GM19023 (cell line): ENCODE results near the gene MTG1.
"Not testable (repeated sequence)": the region's sequence is repeated elsewhere in the genome, so short reads cannot be mapped to it uniquely, and the experiment has no call there.

Source experiments
- ATAC-seq: cut with Tn5 transposase; IDR thresholded peaks from one replicate; pipeline ENCODE4 v1.9.1; 2021; ENCODE audit warnings: mild to moderate bottlenecking, moderate library complexity; ENCODE audit not compliant: unreplicated experiment

Gene MTG1

DNA sequence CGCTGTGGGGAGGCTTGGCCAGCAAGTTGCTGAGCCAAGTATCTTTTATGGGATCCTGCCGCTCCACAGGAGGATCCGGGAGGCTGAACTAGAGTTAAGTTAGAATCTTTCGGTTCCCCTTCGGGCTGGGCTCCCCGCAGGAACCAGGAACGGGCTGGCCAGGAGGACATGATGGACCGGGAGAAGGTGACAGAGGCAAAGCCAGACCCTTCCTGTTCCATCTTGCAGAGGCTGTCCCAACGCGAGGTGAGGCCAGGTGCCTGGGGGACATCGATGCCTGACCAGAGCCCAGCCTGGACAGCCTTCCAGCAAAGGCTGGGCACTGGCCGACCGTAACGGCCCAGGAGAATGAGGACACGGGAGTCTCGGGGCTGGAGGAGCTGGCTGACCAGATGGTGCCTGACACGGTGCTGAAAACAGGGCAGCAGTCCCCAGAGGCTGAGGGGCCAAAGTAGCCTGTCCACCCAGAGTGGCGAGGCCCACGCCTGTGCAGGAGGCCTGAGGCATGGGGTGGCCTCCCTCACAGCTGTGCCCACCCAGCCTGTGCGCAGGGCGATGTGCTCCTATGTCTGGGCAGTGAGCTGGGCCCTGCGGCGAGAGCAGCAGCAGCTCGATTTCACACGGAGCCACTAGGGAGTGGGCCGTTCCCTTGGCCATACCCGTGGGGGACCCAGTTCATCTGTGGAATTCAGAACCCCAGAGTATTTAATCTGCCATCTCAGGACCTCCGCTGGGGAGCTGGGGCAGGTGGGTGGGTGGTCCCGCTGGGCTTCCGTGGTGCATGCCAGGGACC, 16.7 kb upstream of the MTG1 start:
- ATAC-seq = no peak

DNA sequence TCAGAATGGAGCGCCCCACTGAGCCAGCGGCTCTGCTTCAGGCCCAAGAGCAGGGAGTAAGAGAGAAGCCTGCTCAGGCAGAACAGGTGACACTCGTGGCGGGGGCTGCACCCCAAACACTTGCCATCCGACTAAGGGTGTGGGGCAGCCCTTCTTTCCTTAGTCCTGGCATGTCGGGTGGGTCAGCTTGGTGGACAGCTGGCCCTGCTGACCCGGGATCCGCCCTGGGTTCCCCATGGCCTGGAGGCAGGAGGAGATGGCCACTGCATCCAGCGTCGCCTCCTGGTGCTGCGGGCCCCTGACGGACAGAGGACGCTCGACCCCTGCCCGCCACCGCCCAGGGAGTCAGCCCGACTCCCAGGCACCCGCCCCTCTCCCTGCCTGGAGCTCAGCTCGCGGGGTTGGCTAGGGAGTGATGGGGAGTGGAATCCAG, 16.1 kb upstream of the MTG1 start:
- ATAC-seq = no peak

DNA sequence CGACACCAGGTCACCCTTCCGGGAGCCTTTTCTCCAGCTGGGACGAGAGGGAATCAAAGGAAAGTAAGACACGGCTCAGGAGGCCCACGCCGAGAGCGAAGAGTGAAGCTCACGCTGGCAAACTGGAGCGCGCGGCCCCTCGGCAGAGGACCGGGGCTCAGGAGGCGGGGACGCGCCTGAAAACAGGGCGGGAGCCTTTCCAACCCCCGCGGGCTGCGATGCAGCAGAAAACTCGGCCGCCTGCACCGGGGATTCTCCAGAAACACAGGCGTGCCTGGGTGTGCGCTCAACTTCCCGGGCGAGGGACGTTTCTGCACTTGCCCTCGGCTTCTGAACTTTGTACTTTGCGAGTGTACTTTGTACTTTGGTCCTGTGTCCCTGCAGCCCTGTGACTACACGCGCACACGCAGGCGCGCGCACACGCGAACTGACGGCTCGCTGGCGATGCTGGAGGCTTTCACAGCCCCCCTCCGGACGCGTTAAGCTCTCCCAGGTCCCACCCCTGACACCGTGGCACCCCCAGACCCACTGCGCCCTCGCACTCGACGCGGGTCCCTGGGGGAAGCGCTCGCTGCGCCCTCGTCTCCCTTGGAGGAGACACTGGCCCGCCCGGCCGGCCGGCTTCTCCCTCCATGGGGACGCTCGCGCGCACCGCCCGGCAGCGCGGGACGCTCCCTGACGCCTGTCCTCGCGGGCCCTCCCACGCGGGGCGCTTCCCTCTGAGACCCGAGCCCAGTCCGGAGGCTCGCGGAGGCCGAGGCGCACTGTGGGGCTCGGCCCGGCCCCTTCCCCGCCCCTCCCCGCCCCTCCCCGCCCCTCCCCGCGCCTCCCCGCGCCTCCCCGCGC, 15.5 kb upstream of the MTG1 start:
- ATAC-seq = peak; percentile 47

DNA sequence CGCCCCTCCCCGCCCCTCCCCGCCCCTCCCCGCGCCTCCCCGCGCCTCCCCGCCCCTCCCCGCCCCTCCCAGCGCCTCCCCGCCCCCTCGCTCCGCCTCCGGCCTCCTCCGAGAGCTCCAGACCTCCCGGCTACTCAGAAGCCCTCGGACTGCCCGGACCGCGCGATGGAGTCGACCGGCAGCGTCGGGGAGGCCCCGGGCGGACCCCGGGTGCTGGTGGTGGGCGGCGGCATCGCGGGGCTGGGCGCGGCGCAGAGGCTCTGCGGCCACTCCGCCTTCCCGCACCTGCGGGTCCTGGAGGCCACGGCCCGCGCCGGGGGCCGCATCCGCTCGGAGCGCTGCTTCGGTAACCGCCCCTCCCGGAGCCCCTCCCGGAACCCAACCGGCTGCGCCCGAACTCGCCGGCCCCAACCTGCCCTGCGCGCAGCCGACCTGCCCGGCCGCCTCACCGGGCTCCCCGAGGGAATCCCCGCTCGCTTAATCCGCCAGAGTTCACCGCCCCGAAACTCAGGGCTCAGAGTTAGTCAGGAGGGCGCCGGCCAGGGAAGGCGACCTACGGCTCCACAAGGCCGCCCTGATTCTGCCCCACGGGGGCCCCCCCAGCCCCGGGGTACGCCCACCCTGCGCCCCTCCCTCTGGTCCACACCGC, 14.7 kb upstream of the MTG1 start, which contains the start of gene PAOX:
Gene PAOX (plus strand): TSS at position 111 of the 649 bp plus-strand sequence. CDS start 55 bp downstream, at position 166.
- ATAC-seq = peak; percentile 54

DNA sequence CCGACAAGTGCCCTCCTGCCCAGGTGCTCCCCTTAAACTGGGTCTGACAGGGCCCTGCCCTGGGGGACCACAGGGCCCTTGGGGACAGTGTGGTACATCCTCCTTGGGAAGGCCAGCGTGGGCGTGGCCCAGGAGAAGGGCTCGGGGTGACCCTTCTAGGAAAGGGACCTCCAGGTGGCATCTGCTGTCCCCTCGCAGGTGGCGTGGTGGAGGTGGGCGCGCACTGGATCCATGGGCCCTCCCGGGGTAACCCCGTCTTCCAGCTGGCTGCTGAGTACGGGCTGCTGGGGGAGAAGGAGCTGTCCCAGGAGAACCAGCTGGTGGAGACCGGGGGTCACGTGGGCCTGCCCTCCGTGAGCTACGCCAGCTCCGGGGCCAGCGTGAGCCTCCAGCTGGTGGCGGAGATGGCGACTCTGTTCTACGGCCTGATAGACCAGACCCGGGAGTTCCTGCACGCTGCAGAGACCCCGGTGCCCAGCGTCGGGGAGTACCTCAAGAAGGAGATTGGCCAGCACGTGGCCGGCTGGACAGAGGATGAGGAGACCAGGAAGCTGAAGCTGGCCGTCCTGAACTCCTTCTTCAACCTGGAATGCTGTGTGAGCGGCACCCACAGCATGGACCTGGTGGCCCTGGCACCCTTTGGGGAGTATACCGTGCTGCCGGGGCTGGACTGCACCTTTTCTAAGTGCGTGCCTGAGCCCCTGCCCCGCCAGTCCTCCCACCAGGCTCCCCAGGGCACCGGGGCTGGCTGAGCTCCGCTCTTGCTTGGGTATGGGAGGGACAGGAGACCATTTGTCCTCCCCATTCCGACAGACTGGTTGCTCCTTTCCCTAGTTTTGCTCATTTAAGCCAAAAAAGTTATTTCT, 13.9 kb upstream of the MTG1 start:
- ATAC-seq = no peak

DNA sequence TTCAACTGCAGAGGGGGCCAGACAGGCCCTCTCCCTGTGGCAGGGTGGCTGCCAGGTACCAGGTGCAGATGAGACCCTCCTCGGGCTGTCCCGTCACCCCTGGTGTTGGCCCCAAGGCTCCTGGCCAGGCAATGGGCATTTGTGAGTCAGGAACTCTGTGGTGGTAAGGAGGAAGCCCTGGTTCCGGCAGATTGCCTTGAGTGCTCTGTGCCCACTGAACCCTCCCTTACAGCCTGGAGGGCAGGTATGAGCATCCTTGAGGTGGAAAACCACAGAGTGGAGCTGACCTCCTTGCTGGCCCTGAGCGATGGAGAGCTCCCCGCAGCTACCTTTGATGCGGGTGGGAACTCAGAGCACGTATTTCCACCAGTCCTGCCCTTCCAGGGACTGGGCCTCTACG, 12.9 kb upstream of the MTG1 start:
- no peak for ATAC-seq

DNA sequence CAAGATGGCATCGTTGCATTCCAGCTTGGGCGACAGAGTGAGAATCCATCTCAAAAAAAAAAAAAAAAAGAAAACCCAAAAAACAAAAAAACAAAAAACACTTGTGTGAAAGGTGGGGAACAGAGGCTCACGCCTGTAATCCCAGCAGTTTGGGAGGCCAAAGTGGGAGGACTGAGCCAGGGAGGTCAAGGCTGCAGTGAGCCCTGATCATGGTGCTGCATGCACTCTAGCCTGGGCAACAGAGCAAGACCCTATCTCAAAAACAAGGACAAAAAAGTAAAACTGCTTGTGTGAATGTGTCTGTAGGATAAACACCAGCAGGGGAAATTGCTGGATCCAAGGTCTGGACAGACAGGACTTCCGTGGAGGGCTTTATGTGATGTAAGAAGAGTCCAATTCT, 10.4 kb upstream of the MTG1 start:
- no peak for ATAC-seq

DNA sequence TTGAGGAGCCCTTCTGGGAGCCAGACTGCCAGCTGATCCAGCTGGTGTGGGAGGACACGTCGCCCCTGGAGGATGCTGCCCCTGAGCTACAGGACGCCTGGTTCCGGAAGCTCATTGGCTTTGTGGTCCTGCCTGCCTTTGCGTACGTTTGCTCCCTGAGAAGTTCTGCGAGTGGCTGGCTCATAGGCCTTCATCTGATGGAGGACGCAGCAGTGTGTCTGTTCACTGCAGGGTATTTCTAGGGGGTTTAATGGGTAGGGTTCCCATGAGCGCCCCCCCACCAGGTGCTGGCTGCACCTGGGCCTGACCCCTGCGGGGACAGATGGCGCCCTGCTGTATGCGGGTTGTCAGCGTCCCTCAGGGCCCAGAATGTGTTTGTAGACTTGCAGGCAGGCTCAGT, 9.9 kb upstream of the MTG1 start:
- ATAC-seq = no peak

DNA sequence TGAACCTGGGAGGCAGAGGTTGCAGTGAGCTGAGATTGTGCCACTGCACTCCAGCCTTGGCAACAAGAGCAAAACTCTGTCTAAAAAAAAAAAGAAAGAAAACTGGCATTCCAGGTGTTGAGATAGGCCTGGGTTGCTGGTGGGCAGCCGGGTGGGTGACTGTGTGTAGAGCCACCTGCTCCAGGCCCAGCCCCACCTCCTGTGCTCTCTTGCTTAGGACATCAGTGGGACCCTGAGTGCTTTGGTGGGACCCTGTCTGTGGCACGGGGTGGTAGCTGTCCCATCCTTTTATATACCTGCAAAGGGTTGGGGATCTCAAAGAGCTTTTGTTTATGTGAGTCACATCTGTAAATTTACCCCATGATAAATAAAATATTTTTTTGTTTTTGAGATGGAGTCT, 8.7 kb upstream of the MTG1 start:
- no peak for ATAC-seq

DNA sequence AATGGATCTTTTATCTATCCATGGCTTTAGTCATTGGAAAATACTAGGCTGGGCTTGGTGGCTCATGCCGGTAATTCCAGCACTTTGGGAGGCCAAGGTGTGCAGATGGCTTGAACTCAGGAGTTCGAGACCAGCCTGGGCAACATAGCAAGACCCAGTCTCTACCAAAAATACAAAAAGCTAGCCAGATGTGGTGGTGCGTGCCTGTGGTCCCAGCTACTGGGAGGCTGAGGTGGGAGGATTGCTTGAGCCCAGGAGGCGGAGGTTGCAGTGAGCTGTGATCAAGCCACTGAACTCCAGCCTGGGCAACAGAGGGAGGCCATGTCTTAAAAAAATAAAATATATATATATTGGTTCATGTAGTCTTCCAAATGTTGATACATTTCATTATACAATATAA, 7.0 kb upstream of the MTG1 start:
- ATAC-seq = not testable (repeated sequence)

DNA sequence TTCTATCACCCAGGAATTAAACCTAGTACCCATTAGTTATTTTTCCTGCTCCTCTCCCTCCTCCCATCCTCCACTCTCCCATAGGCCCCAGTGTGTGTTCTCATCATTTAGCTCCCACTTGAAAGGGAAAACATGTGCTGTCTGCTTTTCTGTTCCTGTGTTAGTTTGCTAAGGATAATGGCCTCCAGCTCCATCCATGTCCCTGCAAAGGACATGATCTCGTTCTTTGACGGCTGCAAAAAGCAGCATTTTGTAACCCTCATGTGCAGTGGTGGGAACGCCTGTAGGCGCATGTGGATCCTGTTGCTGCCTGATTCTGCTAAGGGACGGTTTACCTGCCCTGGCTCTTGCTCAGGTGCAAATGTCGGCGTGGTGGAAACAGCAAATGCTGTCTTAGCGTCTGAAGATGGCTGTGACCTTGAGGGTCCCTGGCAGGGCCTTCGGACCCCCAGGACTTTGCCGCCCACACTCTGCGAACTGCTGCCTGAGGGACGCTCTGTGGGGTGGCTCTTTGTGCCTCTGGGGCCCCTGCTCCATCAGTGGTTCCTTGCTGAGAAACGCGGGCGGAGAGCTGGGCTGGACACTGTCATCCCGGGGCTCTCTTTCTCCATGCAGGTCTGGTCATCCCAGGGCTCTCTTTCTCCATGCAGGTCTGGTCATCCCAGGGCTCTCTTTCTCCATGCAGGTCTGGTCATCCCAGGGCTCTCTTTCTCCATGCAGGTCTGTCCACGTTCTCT, 5.6 kb upstream of the MTG1 start:
- peak; percentile 1 for ATAC-seq

DNA sequence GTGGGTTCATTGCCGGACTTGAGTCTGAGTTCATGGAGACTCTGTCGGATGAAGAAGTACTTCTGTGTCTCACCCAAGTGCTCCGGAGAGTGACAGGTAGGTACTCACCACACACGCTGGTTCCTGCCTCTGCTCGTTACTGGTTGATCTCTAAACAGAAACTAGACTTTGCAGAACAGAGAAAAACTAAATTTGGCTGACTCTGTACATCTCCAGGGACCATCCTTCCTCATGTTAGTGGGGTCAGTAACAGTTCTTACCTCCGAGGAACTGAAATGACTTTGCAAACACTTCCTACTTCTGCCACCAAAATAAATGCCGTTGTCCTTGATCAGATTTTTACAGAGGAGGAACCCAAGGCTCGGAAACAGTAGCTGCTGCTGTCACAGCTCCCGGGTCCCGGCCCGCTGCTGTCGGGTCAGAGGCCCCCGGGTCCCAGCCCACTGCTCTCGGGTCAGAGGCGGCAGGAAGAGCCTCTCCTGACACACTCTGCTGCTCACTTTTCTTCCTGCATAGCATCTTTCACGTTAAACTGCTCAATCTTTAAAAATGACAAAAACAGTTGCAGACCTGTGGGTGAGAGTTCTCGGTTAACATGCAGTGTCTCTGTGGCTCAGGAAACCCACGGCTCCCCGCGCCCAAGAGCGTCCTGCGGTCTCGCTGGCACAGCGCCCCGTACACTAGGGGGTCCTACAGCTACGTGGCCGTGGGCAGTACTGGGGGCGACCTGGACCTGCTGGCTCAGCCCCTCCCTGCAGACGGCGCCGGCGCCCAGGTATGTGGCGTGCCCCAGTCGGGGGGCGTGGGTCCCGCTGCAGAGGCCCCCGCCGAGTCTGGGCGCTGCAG, 4.8 kb upstream of the MTG1 start:
- ATAC-seq = peak; percentile 82

DNA sequence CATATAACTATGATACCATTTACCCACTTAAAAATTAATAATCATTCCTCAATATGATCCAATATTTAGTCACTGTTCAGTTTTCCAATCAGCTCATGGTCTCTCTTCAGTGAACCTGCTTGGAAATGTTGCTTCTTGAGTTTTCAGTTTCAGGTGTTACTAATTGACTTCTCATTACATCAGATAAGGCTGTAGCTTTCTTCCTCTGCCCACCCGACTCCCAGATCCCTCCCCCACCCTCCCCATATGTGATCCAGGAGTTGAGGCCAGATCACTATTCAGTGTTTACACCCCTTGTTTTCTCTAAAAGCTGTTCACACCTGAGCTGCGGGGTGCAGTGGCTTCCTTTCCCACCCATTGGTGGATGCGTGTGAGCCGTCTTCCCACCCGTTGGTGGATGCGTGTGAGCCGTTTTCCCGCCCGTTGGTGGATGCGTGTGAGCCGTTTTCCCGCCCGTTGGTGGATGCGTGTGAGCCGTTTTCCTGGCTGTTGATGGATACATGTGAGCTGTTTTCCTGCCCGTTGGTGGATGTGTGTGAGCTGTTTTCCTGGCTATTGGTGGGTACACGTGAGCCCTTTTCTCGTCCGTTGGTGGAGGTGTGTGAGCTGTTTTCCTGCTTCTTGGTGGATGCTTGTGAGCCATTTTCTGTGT, 3.2 kb upstream of the MTG1 start:
- ATAC-seq = no peak

DNA sequence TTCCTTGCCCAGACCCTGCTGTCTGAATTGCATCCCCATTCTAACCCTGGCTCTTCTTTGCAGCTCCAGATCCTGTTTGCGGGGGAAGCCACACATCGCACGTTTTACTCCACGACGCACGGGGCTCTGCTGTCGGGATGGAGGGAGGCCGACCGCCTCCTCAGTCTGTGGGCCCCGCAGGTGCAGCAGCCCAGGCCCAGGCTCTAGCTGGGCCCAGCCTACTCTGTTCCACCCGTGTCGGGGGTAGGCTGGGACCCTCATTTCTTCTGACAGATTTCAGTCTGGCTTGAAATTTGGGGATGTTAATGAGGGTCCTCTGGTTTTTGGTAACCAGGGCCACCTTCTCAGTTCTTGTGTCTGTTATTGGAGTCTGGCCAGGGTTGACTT, 2.7 kb upstream of the MTG1 start:
- no peak for ATAC-seq

DNA sequence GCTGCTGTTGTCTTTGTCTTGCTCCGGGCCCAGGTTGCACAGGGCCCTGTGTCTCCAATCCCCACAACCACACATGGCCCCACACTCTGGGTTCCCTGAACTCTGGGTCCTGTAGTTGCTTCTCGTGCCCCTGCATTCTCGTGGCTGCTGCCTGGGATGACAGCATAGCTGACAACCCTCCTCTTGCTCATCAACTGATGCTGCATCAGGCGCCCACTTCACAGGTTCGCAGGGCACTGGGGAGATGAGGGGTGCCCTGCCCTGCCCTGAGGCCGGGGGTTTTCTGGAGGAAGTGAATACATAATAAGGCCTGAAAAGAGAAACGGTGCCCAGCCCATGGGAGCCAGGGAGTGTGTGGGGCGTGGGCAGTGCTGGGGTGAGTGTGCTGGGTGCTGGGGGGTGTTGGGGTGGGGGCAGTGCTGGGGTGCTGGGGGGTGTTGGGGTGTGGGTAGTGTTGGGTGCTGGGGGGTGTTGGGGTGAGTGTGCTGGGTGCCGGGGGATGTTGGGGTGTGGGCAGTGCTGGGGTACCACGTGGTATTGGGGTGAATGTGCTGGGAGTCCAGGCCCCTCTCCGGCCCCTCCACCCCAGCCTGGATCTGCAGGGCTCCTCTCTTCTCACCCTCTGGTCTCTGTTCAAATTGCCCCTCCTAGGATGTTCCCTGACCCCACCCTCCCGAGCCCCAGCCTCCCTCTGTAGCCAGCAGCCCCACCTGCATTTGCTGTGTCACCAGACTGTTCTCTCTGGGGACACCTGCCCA, 2.0 kb upstream of the MTG1 start:
- ATAC-seq = no peak

DNA sequence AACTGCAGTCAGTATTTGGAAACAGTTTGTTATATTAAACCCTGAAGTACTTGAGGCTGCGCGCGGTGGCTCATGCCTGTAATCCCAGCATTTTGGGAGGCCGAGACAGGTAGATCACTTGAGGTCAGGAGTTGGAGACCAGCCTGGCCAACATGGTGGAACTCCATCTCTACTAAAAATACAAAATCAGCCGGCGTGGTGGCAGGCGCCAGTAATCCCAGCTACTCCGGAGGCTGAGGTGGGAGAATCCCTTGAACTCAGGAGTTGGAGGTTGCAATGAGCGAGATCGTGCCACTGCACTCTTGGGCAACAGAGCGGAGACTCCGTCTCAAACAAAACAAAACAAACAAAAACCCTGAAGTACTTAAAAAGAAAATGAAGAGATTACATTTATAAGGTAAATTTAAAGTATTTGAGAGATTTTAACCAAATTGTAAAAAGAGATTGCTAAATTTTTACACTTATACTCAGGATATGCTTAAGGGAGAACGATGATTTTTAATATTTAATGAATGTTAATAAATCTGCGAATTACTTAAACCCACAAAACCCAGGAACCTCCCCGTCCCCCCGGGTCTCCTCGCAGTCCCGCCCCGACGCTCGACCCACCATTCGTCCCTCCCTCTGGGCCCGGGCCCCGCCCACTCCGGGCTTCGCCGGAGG, 425 bp upstream of the MTG1 start:
- no peak for ATAC-seq

DNA sequence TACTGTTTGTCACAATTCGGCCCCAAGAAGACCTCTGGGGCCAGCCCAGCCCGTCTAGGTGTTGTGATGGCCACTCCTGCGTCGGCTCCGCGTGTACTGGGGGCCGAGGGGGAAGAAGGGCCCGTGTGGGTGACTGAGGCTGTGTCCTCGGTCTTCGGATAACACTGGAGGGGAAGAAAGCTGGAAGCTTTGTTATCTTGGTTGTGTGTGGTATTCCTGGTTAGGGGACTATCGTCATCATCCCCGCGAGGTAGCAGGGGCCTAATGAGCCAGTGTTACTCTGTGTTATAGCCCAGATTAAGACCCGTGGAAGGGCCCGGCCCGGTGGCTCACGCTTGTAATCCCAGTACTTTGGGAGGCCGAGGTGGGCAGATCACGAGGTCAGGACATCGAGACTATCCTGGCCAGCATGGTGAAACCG, 854 bp downstream of the MTG1 start:
- ATAC-seq = no peak
